GM06990 (cell line): Measurements from ENCODE around the gene HELB.

Experiments used
- DNase-seq: peaks from one replicate; pipeline ENCODE4 v3.0.0-alpha.2; 2011; ENCODE audit not compliant: insufficient read length; ENCODE audit errors: extremely low read depth
- H3K27me3 ChIP-seq: replicated peaks from 2 replicates; pipeline ENCODE4 v1.6.0; 2011; ENCODE audit warnings: low read length; ENCODE audit not compliant: control insufficient read depth, insufficient read depth
- H3K36me3 ChIP-seq: 2 replicates; pipeline ENCODE4 v1.5.1; 2011; ENCODE audit warnings: low read length; ENCODE audit not compliant: control insufficient read depth, insufficient read depth
- H3K4me3 ChIP-seq: replicated peaks from 2 replicates; pipeline ENCODE4 v1.5.1; 2011; ENCODE audit warnings: low read depth, mild to moderate bottlenecking, control low read depth, low read length
- TF ChIP-seq, protein P1 (sequence below): IDR thresholded peaks from 2 replicates; pipeline ENCODE4 v1.5.1; 2011; ENCODE audit warnings: low read length, control low read depth, mild to moderate bottlenecking, inconsistent platforms; ENCODE audit not compliant: insufficient read depth, poor library complexity, severe bottlenecking

HELB gene

DNA sequence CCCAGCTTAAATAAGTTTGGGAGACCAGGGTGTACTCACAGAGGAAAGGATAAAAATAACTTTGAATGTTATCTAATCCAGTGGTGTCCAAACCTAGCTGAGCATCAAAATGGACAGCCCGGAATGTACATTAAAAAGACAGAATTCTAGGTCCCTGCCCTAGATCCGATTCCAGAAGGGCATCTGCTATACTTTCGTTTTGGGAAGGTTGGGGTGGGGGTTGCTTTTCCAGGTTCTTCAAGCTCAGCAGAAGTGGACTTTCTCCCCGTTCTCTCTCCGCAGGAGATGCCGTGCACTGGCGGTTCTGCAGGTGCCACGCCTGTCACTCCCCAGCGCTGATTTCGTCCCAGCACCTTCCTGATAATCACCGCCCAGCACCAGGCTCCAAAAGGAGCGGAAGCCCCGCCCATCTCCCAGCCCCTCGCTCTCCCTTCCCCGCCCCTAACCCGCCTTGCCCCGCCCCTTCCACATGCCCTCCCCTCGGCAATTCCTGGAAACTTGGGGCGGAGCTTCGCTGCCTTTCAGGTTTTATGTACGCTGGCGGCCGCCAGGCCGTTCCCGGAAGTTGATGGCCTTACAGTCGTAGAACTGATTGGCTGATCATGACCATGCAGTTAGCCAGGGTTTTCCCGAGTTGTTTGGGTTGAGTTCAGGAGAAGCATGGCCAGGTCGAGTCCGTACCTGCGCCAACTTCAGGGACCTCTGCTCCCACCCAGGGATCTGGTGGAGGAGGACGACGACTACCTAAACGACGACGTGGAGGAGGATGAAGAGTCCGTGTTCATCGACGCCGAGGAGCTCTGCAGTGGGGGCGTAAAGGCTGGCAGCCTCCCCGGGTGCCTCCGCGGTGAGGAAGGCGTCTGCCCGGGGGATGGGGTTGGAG lies at the start of gene HELB:
TSS of gene HELB (plus strand) at position 550 of the 883 bp plus-strand sequence. CDS start at position 661, 111 bp downstream.
- no peaks in the 10 kb centered on the region for H3K27me3 ChIP-seq
- peak; percentile 90 for DNase-seq
- H3K4me3 ChIP-seq, result peak within 1 kb of the TSS; percentile 80
- H3K36me3 ChIP-seq, result no peaks in the 10 kb centered on the region
- TF ChIP-seq, protein P1, sequence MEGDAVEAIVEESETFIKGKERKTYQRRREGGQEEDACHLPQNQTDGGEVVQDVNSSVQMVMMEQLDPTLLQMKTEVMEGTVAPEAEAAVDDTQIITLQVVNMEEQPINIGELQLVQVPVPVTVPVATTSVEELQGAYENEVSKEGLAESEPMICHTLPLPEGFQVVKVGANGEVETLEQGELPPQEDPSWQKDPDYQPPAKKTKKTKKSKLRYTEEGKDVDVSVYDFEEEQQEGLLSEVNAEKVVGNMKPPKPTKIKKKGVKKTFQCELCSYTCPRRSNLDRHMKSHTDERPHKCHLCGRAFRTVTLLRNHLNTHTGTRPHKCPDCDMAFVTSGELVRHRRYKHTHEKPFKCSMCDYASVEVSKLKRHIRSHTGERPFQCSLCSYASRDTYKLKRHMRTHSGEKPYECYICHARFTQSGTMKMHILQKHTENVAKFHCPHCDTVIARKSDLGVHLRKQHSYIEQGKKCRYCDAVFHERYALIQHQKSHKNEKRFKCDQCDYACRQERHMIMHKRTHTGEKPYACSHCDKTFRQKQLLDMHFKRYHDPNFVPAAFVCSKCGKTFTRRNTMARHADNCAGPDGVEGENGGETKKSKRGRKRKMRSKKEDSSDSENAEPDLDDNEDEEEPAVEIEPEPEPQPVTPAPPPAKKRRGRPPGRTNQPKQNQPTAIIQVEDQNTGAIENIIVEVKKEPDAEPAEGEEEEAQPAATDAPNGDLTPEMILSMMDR, result no peak

DNA sequence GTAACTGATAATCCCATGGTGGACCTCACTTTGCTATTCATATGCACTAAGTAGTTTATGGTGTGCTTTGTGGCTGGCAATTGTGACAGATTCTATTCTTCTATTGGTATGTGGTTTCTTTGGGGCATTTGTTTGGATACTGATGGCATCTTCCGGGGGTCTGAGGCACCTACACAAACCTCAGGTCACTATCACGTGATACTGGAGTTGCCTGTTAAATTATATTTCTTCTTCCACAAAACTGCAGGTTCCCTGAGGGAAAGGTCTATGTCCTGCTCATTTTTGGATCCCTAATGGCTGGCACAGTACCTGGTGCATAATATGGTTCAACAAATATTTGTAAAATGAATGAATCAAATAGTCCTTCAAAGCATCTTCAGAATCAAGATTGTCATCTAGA lies 49.5 kb upstream of the HELB start:
- DNase-seq, result no peak
- TF ChIP-seq, protein P1, result no peak
- no peaks in the 10 kb centered on the region for H3K36me3 ChIP-seq
- H3K27me3 ChIP-seq, result no peaks in the 10 kb centered on the region
- no peak overlapping the region for H3K4me3 ChIP-seq

DNA sequence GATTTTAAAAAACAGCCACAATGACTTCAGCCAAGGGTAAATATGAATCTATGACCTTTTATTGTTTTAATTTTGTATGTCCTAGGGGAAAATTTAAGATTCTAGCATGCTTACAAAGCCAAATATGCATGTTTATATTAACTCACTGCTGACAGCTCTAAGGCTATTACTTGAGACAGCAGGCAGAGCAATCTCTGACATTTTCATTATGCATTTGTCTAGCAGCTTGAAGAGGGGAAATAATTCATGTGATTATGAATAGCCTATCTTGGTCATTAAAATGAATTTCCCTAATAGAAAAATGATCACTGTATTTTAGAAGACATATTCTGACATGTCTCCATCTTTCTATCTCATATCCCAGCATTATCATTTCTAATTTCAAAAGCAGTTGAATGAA lies 46.6 kb upstream of the HELB start:
- Histone ChIP-seq H3K36me3 (no peaks in the 10 kb centered on the region), H3K27me3 (no peaks in the 10 kb centered on the region), H3K4me3 (no peak overlapping the region)
- TF ChIP-seq, protein P1, result no peak
- no peak for DNase-seq

DNA sequence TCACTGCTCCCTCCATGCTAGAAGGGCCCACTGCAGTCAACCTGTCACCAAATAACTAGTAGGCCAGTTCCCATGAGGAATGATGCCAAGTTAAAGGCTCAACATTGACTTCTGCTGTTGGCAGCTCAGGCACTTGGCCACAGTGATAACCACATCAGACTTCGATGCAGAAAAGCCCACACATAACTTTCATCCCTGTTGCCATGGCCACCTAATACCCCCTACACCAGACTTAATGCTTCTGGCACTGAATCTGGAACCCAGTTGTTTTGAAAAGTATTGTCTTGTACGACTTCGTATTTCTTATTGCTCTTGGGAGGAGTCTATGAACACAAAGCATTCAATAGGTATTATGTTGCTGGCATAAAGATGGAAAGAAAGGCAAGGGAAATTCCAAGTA lies 44.3 kb upstream of the HELB start:
- TF ChIP-seq, protein P1, result no peak
- H3K36me3 ChIP-seq, result no peaks in the 10 kb centered on the region
- no peaks in the 10 kb centered on the region for H3K27me3 ChIP-seq
- no peak for DNase-seq
- H3K4me3 ChIP-seq, result no peak overlapping the region

DNA sequence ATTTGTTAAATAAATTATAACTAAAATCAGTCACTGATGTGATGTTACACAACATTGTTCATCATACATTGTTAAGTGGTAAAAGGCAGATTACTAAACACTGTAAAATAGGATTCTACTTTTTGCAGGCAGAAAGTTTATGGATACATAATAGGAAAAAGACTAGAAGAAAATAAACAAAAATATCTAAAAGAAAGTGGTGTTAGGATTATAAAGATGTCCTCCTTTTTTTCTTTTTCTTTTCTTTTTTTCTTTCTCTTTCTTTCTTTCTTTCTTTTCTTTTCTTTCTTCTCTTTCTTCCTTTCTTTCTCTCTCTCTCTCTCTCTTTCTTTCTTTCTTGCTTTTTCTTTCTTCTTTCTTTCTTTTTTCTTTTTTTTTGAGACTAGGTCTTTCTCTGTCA lies 39.6 kb upstream of the HELB start:
- H3K27me3 ChIP-seq, result no peaks in the 10 kb centered on the region
- no peak for DNase-seq
- no peak overlapping the region for H3K4me3 ChIP-seq
- TF ChIP-seq, protein P1, result no peak
- no peaks in the 10 kb centered on the region for H3K36me3 ChIP-seq
